K562 (cell line): ENCODE data around the gene TMEM120B. TPM values are rescaled to one million over a fixed set of nuclear protein-coding genes. Genes with fewer than 3 reads are reported as not detected.

Experiments
- ATAC-seq: fragments of 200-7000 bp; cut with Tn5 transposase; 3 replicates; pipeline ENCODE4 v1.9.1; 2020; ENCODE audit warnings: moderate library complexity
- BruUV-seq: library from RNA; stranded (reverse); fragments of 400-500 nt; replicated peaks from 2 replicates; lab custom pipeline; 2021; lab: Mats Ljungman, UMichigan
- CTCF ChIA-PET: fragments of 300-600 bp; formaldehyde crosslinking; extraction: SDS; loops from one replicate; lab custom pipeline; 2021; ENCODE audit warnings: low intra/inter-chr PET ratio; lab: Yijun Ruan, JAX
- POLR2A ChIA-PET: fragments of 300-600, 350-650 bp; sonication (Branson Sonifier 250); formaldehyde crosslinking; extraction: SDS; loops from one replicate; lab custom pipeline; 2021; ENCODE audit warnings: antibody characterized with exemption, inconsistent platforms; lab: Yijun Ruan, JAX
- DNase-seq, 4 experiments: peaks; one replicate each; pipeline versions ENCODE4 v3.0.0 to v3.0.0-alpha.2; 2011 to 2018; ENCODE audit warnings: low spot score in 3 of 4, mixed read lengths in 3 of 4; ENCODE audit errors: extremely low read depth in 1 of 4
- FAIRE-seq: peaks from 2 replicates; lab custom pipeline; 2011; peaks lifted over from hg19 to GRCh38; lab: Jason Lieb, UNC
- H2AFZ ChIP-seq: 2 replicates; pipeline ENCODE4 v1.6.0; 2011; ENCODE audit warnings: low read depth, low read length, control low read depth, inconsistent platforms
- H3K27ac ChIP-seq: fragments of 200-600 bp; 3 replicates; pipeline ENCODE4 v1.8.0; 2011; ENCODE audit warnings: low read depth, mild to moderate bottlenecking, control low read depth, inconsistent platforms, low read length, moderate library complexity, mixed read lengths; ENCODE audit errors: extremely low read depth
- H3K27me3 ChIP-seq, 2 experiments: fragments of 300-600 bp in 1 of 2; 2 replicates in 1 of 2; 3 replicates in 1 of 2; pipeline versions ENCODE4 v1.6.0 to v1.8.0; 2011; ENCODE audit warnings: inconsistent platforms in 2 of 2, low read length in 2 of 2, mild to moderate bottlenecking in 1 of 2, mixed read lengths in 1 of 2, moderate library complexity in 1 of 2; ENCODE audit not compliant: control insufficient read depth in 2 of 2, insufficient read depth in 2 of 2
- H3K36me3 ChIP-seq: fragments of 300-600 bp; 3 replicates; pipeline ENCODE4 v1.8.0; 2011; ENCODE audit warnings: mild to moderate bottlenecking, low read length, inconsistent platforms; ENCODE audit not compliant: control insufficient read depth, insufficient read depth
- H3K4me1 ChIP-seq, 2 experiments: fragments of 200-600 bp in 1 of 2; replicated peaks in 1 of 2; 2 replicates in 1 of 2; 3 replicates in 1 of 2; pipeline versions ENCODE4 v1.5.1 to v1.8.0; 2011; ENCODE audit warnings: inconsistent platforms in 2 of 2, low read length in 2 of 2, mild to moderate bottlenecking in 1 of 2, mixed read lengths in 1 of 2, moderate library complexity in 1 of 2; ENCODE audit not compliant: control insufficient read depth in 2 of 2, insufficient read depth in 2 of 2
- H3K4me2 ChIP-seq: 2 replicates; pipeline ENCODE4 v1.6.1; 2011; ENCODE audit warnings: low read length, control low read depth, inconsistent platforms, mixed read lengths; ENCODE audit not compliant: insufficient read depth
- H3K4me3 ChIP-seq: fragments of 200-600 bp; sonication (generic), shearing (Covaris generic); 2 replicates; pipeline ENCODE4 v1.5.1; 2016; ENCODE audit warnings: control low read depth, inconsistent platforms
- H3K79me2 ChIP-seq: fragments of 200-600 bp; 3 replicates; pipeline ENCODE4 v1.8.0; 2011; ENCODE audit warnings: low read length, inconsistent platforms; ENCODE audit not compliant: control insufficient read depth, insufficient read depth
- H3K9ac ChIP-seq, 2 experiments: 2 replicates each; pipeline versions ENCODE4 v1.6.0 to v1.6.1; 2011; ENCODE audit warnings: low read depth in 2 of 2, low read length in 2 of 2, control low read depth in 1 of 2, inconsistent platforms in 1 of 2, mild to moderate bottlenecking in 1 of 2, mixed read lengths in 1 of 2; ENCODE audit not compliant: insufficient read depth in 1 of 2
- H3K9me1 ChIP-seq: one replicate; pipeline ENCODE4 v1.6.0; 2011; ENCODE audit warnings: inconsistent platforms, mild to moderate bottlenecking, low read length, moderate library complexity; ENCODE audit not compliant: control insufficient read depth, insufficient read depth
- H3K9me3 ChIP-seq: replicated peaks from 2 replicates; pipeline ENCODE4 v1.5.1; 2011; ENCODE audit warnings: low read depth, low read length, inconsistent platforms; ENCODE audit not compliant: control insufficient read depth, insufficient read depth
- H4K20me1 ChIP-seq: replicated peaks from 2 replicates; pipeline ENCODE4 v1.6.1; 2011; ENCODE audit warnings: low read length, inconsistent platforms, mixed read lengths; ENCODE audit not compliant: control insufficient read depth, insufficient read depth
- DMBX1 ChIP-seq: fragments of 250-450 bp; sonication (Bioruptor Pico); IDR thresholded peaks from 2 replicates; pipeline ENCODE4 v1.8.0; 2022; ENCODE audit warnings: inconsistent platforms, mild to moderate bottlenecking, moderate library complexity, borderline replicate concordance
- ELF2 ChIP-seq: fragments of 250-450 bp; sonication (Bioruptor Pico); IDR thresholded peaks from 2 replicates; pipeline ENCODE4 v1.5.0; 2021; ENCODE audit warnings: mild to moderate bottlenecking
- HBP1 ChIP-seq: fragments of 450-650 bp; formaldehyde crosslinking; IDR thresholded peaks from 2 replicates; pipeline ENCODE4 v1.4.0; 2022; ENCODE audit warnings: missing genetic modification characterization
- MTF1 ChIP-seq: fragments of 250-450 bp; sonication (Bioruptor Pico); IDR thresholded peaks from 2 replicates; pipeline ENCODE4 v1.9.0; 2021; ENCODE audit warnings: moderate library complexity, mild to moderate bottlenecking, inconsistent platforms, borderline replicate concordance
- NCOR1 ChIP-seq: fragments of 450-650 bp; IDR thresholded peaks from 2 replicates; pipeline ENCODE4 v1.6.1; 2016; ENCODE audit warnings: mild to moderate bottlenecking, moderate library complexity
- POLR2AphosphoS5 ChIP-seq: IDR thresholded peaks from 2 replicates; pipeline ENCODE4 v1.6.1; 2011; ENCODE audit warnings: mild to moderate bottlenecking, low read depth, low read length, moderate library complexity; ENCODE audit not compliant: control insufficient read depth, insufficient read depth
- TAF9B ChIP-seq: fragments of 450-650 bp; IDR thresholded peaks from 2 replicates; pipeline ENCODE4 v1.6.1; 2018; ENCODE audit warnings: mild to moderate bottlenecking; ENCODE audit not compliant: partially characterized antibody
- TEAD1 ChIP-seq, 2 experiments: fragments of 450-650 bp in 1 of 2; sonication (generic) in 1 of 2; formaldehyde crosslinking; IDR thresholded peaks; 2 replicates each; pipeline versions ENCODE4 v1.4.0 to v1.8.0; 2020 to 2022; ENCODE audit warnings: mild to moderate bottlenecking in 2 of 2, missing genetic modification reagents in 1 of 2
- YY1 ChIP-seq, 3 experiments: IDR thresholded peaks; 2 replicates each; pipeline ENCODE4 v1.6.1; 2011; ENCODE audit warnings: low read length in 2 of 3, mild to moderate bottlenecking in 2 of 3, moderate library complexity in 2 of 3, borderline replicate concordance in 1 of 3, control low read depth in 1 of 3, low read depth in 1 of 3; ENCODE audit not compliant: insufficient read depth in 3 of 3, insufficient replicate concordance in 2 of 3, control insufficient read depth in 1 of 3, insufficient read length in 1 of 3; ENCODE audit errors: extremely low read depth in 1 of 3
- ZNF12 ChIP-seq: sonication (generic); formaldehyde crosslinking; IDR thresholded peaks from 2 replicates; pipeline ENCODE4 v1.4.0; 2020; ENCODE audit warnings: mild to moderate bottlenecking, missing genetic modification reagents
- WGBS: fragments of 100-300 bp; shearing (Covaris generic); methylation state at CpG from one replicate; pipeline ENCODE4 v1.1.6; 2016; ENCODE audit warnings: low coverage, mixed read lengths; ENCODE audit not compliant: insufficient coverage; ENCODE audit errors: missing lambda C conversion rate; 5-methylcytosine and 5-hydroxymethylcytosine counted together
- in situ Hi-C: fragments of 300-500 bp; cut with MboI; formaldehyde crosslinking; loops from 4 replicates; pipeline ENCODE4 v1.15.0; 2018; ENCODE audit warnings: inconsistent platforms, mixed read lengths
- intact Hi-C: fragments of 100-400 bp; cut with micrococcal nuclease; formaldehyde crosslinking; loops from 2 replicates; pipeline ENCODE4 v1.14.2; 2022
- polyA plus RNA-seq, 8 experiments: library from polyadenylated mRNA; depleted of rRNA in 4 of 8; stranded (reverse) in 5 of 8; unstranded in 3 of 8; fragments of >200 nt; fragmentation: Nextera tagmentation in 2 of 8; fragmentation: Illumina TruSeq in 1 of 8; extraction: Ambion mirVana in 2 of 8; extraction: Trizol in 1 of 8; gene quantifications; 2 replicates each; pipeline versions ENCODE4 v1.2.1 to v1.2.3, GENCODE V29; 2011 to 2014; ENCODE audit warnings: inconsistent platforms in 1 of 8, missing spikeins in 1 of 8
- total RNA-seq, 7 experiments: library from RNA; depleted of rRNA in 6 of 7; stranded (reverse); fragments of >200 nt in 6 of 7; fragmentation: Illumina TruSeq in 2 of 7; extraction: Trizol in 2 of 7; gene quantifications; 2 replicates each; pipeline versions ENCODE4 v1.2.1 to v1.2.3, GENCODE V29; 2011 to 2021; ENCODE audit warnings: low replicate concordance in 1 of 7
- TF ChIP-seq, protein P1 (sequence below): sonication (generic); formaldehyde crosslinking; IDR thresholded peaks from 2 replicates; pipeline ENCODE4 v1.9.0; 2022; ENCODE audit warnings: mild to moderate bottlenecking, missing genetic modification reagents
- TF ChIP-seq, protein P2 (sequence below), 3 experiments: fragments of 200-800 bp in 1 of 3; sonication (Bioruptor generic) in 1 of 3; sonication (generic) in 1 of 3; formaldehyde crosslinking in 1 of 3; IDR thresholded peaks; 2 replicates each; pipeline versions ENCODE4 v1.6.1 to v1.8.0; 2016 to 2022; ENCODE audit warnings: mild to moderate bottlenecking in 2 of 3, missing compliant biosample characterization in 2 of 3, missing genetic modification characterization in 2 of 3, missing genetic modification reagents in 1 of 3

TMEM120B gene
- total and polyA plus RNA-seq, 9 of the 15 experiments (the other 6 are each of a cell fraction or from before 2014, with no cell fraction given) = 1.7 to 18.6 (median 7.4) TPM

DNA sequence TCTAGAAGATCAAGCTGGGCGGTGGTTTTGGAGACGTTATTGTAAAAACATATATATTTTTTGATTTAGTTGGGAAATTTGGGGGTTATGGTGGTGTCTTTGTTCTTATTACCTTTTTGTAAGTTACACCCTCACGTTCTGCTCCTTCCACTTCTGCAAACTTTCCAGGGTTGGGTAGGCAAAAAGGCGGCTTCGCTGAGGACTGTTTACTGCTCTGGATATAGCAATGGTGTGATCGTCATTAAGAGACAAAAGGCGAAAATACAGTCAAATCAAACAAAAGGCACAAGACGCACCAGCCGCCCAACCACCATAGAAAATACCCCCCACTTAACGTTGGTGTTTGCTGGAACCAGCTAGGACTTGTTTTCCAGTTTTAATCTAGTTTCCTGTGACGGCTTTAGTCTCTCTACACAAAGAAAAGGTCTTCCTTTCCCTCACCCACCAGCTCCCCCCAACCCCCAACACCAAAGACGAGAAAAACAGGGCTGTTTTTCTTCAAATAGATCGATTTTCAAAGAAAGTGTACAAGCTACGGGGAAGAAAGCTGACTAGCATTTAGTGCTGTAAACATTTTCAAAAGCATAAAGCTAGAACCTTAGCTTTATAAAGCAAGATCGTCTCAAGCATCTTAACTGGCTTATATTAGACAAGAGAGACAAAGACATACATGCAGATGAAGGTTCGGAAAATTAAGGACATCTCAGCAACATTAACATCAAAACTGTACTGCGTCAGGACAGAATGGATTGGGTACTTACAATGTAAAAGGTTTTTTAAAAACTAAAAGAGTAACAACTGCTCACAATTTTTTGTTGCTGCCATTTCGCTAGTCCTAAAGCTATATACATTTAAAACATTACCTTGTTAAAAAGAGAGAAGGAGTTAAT, 89.3 kb downstream of the TMEM120B start:
- Histone ChIP-seq H3K4me1 (peaks cover 26 to 67% of the 10 kb centered on the region in 2 experiments; a peak in 4 of 5 replicates), H3K4me2 (peak overlapping the region; percentile 82), H3K4me3 (peak overlapping the region; percentile 80), H3K9me3 (no peaks in the 10 kb centered on the region), H2AFZ (no peak overlapping the region), H3K9me1 (no peaks in the 10 kb centered on the region), H3K27ac (peak overlapping the region; percentile 99), H4K20me1 (0 out of 2 replicates have a peak, but pooled peaks cover 3% of the 10 kb centered on the region), H3K79me2 (peaks cover 87% of the 10 kb centered on the region), H3K9ac (peak overlapping the region; percentile 99 to 100), H3K27me3 (no peaks in the 10 kb centered on the region), H3K36me3 (peaks cover 25% of the 10 kb centered on the region)
- FAIRE-seq (peak; percentile 85), ATAC-seq (no peak), DNase-seq (peak in 1 of 4 experiments; percentile 59)
- intact Hi-C loops (no loop called here), in situ Hi-C loops (no loop called here)
- WGBS = 1% methylated on average over 18 of the region's 18 CpGs
- ChIA-PET CTCF (no interaction called here), POLR2A (interaction anchor here (0.6 to 12.1 kb wide), 23 partner anchors 7 to 1601 kb away, joined by 3 to 194 read pairs (median 4); partner anchors contain the start of genes PSMD9, RHOF and RPLP0)
- BruUV-seq = no TSS peak
- TF ChIP-seq HBP1 (CRISPR knock-in tag) (0 out of 2 replicates have a peak, but pooled peaks have one; percentile 4), NCOR1 (0 out of 2 replicates have a peak, but pooled peaks have one; percentile 7), MTF1 (no peak), TEAD1 (CRISPR knock-in tag; IDR thresholded peaks at IDR 0.05) (0 out of 4 replicates have a peak, but pooled peaks of 1 of the 2 experiments have one; percentile 20), POLR2AphosphoS5 (0 out of 2 replicates have a peak, but pooled peaks have one; percentile 7), YY1 (IDR thresholded peaks at IDR 0.05; ENCODE audit: borderline replicate concordance in 1 of 3, control insufficient read depth in 1 of 3, extremely low read depth in 1 of 3, insufficient read depth in 3 of 3, insufficient read length in 1 of 3, insufficient replicate concordance in 2 of 3, low read depth in 1 of 3, low read length in 2 of 3) (peak in 1 of 3 experiments; percentile 27), ZNF12 (CRISPR knock-in tag) (0 out of 2 replicates have a peak, but pooled peaks have one; percentile 47), ELF2 (no peak), DMBX1 (CRISPR knock-in tag) (no peak), TAF9B (peak; percentile 16)
- TF ChIP-seq, protein P1, sequence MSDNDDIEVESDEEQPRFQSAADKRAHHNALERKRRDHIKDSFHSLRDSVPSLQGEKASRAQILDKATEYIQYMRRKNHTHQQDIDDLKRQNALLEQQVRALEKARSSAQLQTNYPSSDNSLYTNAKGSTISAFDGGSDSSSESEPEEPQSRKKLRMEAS (CRISPR knock-in tag) = no peak
- TF ChIP-seq, protein P2, sequence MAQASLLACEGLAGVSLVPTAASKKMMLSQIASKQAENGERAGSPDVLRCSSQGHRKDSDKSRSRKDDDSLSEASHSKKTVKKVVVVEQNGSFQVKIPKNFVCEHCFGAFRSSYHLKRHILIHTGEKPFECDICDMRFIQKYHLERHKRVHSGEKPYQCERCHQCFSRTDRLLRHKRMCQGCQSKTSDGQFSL (CRISPR knock-in tag; IDR thresholded peaks at IDR 0.05) = peak; percentile 22; the same call in 1 of the 2 replicates
- TF ChIP-seq, protein P2 (tag; IDR thresholded peaks at IDR 0.05) = 0 out of 4 replicates have a peak, but pooled peaks of 1 of the 2 experiments have one; percentile 65
